NOMO-1 treated with dmso at 0.1 percent for 144 hours (cell line): Measurements from ENCODE around the gene HYPK.
"Not testable (repeated sequence)": the region's sequence is repeated elsewhere in the genome, so short reads cannot be mapped to it uniquely, and the experiment has no call there.

Source experiments
- DNase-seq: peaks from one replicate; lab custom pipeline; 2025; ENCODE audit not compliant: unreplicated experiment; lab: John Stamatoyannopoulos, UW

Gene HYPK

GRCh38 chr15:43795197-43795596 lies 5.2 kb upstream of the HYPK start:
- DNase-seq = no peak

- DNase-seq = no peak
Measured at GRCh38 chr15:43795997-43796396, 4.4 kb upstream of the HYPK start.

GRCh38 chr15:43796566-43796965 lies 3.8 kb upstream of the HYPK start:
- no peak for DNase-seq

GRCh38 chr15:43799209-43799944 lies 1.0 kb upstream of the HYPK start:
- no peak for DNase-seq

- DNase-seq = no peak
Measured at GRCh38 chr15:43799945-43800285, 484 bp upstream of the HYPK start, which contains the start of gene SERINC4. SERINC4 (minus strand) TSS chr15:43800220; CDS start chr15:43799986, 234 bp downstream.

- DNase-seq = not testable (repeated sequence)
Measured at GRCh38 chr15:43802676-43803075, 2.3 kb downstream of the HYPK start.

- no peak for DNase-seq
Measured at GRCh38 chr15:43808435-43808950, 8.1 kb downstream of the HYPK start.

GRCh38 chr15:43808960-43809678 lies 8.7 kb downstream of the HYPK start:
- DNase-seq = peak; percentile 40

GRCh38 chr15:43815064-43815463 lies 14.7 kb downstream of the HYPK start:
- not testable (repeated sequence) for DNase-seq

- DNase-seq = no peak
Measured at GRCh38 chr15:43821505-43821904, 21.1 kb downstream of the HYPK start.

GRCh38 chr15:43824302-43825246 lies 24.2 kb downstream of the HYPK start, which contains the start of gene MFAP1:
MFAP1 (minus strand) TSS chr15:43824690; CDS start chr15:43824569, 121 bp downstream.
- DNase-seq = peak; percentile 98

GRCh38 chr15:43825305-43825704 lies 24.9 kb downstream of the HYPK start:
- not testable (repeated sequence) for DNase-seq

- no peak for DNase-seq
Measured at GRCh38 chr15:43826029-43826507, 25.7 kb downstream of the HYPK start.

GRCh38 chr15:43826508-43827341 lies 26.3 kb downstream of the HYPK start, which contains the start of gene WDR76:
WDR76 (plus strand) TSS chr15:43827002; CDS start chr15:43827033, 31 bp downstream.
- peak; percentile 87 for DNase-seq

GRCh38 chr15:43828061-43828657 lies 27.8 kb downstream of the HYPK start:
- no peak for DNase-seq

- not testable (repeated sequence) for DNase-seq
Measured at GRCh38 chr15:43829951-43830540, 29.6 kb downstream of the HYPK start.

- not testable (repeated sequence) for DNase-seq
Measured at GRCh38 chr15:43830691-43831275, 30.4 kb downstream of the HYPK start.

- DNase-seq = not testable (repeated sequence)
Measured at GRCh38 chr15:43831519-43832052, 31.2 kb downstream of the HYPK start.
